Right kidney (tissue), 1 donor: Measurements from ENCODE around the gene LSM10.

Experiments
- DNase-seq: peaks from one replicate; pipeline ENCODE4 v3.0.0-alpha.2; 2016

Gene LSM10

DNA sequence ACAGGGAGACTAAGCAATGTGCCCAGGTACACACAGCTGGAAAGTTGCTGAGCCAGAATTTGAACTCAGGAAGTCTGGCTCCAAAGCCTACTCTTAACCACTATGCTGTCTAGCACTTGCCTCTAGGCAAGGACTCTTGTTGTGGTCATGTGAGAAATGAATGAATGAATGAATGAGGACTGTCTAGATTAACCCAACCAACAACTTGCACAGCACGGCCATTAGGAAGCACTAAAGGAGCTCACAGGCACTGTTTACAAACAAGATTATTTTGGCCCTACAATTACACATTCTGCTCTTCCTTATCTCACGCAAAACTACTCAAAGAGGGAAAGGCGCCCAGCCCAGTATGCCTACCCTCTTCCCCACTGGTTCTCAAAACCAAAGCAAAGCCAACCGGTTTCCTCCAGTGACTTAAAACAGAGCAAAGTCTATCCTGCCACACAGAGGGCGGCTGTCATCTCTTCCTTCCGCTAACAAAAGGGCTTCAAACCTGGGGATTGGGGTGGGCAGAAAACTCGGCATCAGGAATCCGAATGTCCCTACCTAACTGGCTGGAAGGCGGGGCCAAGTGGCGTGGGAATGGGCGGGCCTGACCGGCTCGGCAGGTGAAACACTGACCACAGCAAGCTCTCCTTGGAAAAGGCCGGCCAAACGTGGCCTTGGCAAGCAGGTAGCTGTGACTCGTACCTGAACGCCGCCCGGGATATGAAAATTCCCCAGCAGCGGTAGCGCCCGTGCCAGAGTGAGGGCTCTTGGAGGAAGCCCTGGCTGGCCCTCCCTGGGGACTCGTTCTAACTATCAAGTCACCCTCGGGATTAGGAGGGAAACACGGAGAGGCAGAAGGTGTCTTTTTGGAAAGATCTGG lies 12.9 kb downstream of the LSM10 start:
- peak; percentile 74 for DNase-seq

DNA sequence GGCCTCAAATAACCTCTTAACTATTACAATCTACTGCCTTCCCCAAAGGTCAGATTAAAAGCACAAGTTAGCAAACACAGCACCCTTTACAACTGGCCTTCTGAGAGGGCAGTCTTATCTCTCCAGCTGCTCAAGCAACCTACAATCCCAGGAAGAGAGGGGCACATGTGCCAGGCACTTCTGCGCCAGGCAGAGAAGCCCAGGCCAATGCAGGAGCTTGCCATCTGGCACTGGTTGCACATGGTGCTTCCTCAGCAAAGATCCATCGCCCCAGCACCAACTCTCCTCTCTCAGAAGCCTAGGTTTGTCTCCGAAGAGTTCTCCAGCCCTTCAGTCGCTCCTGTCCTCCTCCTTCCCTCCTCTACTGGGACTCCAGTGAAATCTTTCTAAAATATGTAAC lies 14.5 kb downstream of the LSM10 start:
- DNase-seq = no peak

DNA sequence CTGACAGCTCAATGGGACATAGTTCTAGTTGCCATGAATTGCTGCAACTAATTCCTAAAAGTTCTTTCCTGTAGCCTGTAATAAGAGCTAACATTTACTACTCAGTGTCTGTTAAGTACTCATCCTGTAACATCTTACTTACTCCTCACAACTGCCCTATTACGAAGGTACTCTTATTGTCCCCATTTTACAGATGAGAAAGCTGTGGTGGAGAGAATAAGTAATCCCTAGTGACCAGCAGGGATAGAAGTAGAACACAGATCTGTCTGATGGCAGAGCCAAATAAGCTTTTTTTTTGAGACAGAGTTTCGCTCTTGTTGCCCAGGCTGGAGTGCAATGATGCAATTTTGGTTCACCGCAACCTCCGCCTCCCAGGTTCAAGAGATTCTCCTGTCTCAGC lies 15.0 kb downstream of the LSM10 start:
- no peak for DNase-seq

DNA sequence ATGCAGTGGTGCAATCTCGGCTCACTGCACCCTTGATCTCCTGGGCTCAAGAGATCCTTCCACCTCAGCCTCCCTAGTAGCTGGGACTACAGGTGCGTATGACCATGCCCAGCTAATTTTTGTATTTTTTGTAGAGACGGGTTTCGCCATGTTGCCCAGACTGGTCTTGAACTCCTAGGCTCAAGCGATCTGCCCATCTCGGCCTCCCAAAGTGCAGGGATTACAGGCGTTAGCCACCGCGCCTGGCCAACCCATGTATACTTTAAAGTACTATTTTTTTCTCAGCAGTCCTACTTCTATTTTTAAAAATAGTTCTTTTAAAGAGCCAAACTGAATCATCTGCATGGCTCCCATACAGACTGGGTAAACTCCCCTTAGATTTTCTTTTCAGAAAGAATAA lies 15.5 kb downstream of the LSM10 start:
- DNase-seq = no peak

DNA sequence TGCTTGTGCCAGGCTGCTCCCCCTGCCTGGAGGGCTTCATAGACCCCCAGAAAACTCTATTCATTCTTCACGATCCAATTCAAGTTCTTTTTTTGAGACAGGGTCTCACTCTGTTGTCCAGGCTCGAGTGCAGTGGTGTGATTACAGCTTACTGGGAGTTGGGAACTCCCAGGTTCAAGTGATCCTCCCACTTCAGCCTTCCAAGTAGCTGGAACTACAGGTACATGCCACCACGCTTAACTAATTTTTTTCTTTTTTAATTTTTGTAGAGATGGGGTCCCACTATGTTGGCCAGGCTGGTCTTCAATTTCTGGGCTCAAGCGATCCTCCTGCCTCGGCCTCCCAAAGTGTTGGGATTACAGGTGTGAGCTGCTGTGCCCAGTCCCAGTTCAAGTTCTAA lies 16.3 kb downstream of the LSM10 start:
- DNase-seq = no peak

DNA sequence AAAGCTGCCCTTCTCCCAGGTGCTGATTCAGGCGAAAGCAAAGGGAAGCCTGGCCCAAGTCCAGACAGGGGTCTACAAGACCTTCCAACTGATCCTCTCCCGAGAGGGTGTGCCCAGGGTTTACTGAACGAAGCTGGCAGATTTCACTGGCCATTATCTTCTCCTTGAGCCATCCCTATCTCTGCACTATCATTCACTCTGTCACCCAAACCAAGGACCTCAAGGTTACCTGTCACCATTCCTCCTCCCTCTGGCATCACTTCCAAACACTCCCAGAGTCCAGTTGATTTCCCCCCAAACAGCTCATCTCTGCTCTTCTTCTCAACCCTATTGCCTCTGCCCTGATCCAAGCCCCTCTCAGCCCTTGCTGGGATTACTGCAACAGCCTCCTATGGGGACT lies 16.9 kb downstream of the LSM10 start:
- no peak for DNase-seq

DNA sequence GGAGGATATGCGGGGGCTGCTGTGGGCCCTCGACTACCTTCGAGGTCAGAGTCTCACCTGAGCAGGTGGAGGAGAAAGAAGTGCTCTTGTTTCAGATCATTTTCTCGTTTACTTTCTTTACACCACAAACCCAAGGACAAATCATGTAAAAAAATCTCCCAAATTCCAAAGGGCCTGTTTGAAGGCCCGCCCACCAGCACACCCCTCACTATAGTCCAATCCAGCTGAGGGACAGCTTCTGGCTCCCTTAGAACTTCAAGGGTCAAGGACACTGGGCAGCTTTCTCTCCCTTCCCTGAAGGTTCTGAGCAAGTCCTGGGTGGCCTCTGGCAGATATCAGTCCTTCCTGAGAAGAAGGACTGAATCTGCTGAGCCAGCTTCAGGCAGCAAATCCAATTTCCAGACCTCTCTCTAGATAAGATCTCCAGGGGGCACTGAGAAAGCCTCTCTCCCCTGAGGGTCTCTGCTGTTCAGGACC lies 17.5 kb downstream of the LSM10 start:
- DNase-seq = no peak

DNA sequence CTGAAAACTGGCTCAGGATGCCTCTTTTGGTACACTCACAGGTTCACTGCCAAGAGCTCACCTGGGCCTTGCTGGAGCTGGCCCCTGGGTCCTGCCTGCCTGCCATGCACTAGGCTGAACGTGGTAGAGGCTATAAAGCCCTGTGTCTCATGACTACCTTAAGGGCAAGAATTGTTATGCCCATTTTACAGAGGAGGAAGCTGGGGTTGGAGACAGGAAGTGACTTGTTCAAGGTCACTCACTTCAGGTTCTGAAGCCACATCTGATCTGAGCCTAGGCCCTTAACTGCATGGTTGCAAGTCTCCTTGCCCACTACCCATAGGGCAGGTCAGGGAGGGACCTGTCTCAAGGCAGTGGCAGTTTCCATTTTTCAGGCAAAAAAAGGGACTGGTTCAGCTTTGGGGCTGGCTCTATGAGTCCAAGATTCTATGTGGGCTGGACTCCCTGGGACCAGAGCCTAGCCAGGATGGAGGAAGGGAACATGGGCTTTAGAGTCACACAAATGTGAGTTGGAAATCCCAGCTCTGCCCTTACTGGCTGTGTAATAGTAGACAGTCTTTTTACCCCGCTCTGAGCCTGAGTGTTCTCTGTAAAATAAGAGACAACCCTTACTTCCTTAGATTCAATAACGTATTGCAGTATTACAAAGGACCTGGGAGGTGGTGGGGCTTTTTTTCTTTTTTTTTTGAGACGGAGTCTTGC lies 19.8 kb downstream of the LSM10 start:
- no peak for DNase-seq

DNA sequence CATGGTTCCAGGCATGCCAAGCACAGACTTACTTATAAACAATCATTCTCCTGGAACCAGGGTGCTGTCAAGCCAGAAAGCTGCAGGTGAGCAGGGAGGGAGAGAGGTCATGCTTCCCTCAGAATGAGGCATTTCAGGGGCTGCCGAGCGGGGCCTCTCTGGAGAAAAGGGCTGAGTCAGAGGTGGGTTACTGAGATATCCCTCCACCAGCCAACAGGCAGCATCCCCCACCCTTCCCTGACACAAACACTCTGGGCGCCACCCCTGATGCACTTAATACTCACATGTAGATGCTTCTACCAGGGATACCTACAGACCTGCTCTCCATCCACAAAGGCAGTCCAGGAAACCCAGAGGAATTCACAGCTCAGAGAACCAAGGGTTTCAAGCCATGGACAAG lies 25.1 kb downstream of the LSM10 start:
- DNase-seq = no peak

DNA sequence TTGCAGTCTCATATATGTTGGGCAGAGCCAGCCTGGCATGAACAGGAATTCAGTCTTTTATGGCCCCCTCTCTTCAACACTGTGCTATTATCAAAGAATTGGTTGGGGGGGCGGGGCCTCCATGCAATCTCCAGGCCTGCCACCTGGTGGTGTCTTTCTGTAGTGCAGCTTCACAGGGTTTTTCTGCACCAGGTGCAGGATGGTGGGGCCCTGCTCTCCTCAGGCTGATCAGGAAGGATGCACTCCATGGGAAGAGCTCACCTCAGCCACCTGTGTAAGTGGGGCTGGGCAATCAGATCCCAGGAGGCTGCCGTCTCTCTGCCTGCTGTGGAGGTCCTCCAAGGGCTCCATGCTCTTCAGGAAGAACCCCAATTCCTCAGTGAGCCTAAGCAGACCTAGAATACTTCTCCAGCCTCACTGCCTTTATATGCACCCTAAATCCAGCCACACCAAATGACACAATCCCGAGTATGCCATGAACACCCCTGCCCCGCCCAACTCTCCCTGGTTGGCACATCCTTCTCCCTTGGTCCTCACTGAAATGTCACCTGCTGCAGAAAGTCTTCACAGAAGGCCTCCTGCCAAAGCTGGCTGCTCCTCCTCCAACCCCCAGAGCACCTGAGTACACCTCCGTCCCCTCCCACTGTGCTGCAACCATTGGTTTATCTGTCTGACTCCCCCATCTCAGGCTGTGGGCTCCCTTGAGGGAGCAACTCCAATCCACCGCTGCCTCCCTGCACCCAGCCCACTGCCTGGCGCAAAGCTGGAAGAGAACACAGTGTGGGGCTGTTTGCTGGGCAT lies 28.4 kb downstream of the LSM10 start:
- peak; percentile 67 for DNase-seq

DNA sequence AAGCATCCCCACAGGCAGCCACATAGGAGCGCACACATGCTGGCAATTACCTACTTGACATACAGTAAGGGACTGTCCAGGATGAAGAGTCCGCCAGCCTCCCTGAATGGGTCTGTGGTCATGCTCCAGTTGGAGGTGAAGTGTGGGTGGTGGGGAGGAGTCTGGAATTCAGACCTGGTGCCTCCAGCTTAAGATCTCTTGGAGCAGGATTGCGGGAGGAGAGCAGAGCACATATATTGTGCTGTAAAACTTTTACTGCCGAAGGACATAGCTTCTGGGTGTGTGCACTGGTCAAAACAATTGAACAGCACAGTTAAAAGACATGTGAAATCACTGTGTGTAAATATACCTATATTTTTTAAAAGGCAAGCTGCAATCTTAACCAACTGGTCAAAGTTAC lies 29.9 kb downstream of the LSM10 start:
- no peak for DNase-seq

DNA sequence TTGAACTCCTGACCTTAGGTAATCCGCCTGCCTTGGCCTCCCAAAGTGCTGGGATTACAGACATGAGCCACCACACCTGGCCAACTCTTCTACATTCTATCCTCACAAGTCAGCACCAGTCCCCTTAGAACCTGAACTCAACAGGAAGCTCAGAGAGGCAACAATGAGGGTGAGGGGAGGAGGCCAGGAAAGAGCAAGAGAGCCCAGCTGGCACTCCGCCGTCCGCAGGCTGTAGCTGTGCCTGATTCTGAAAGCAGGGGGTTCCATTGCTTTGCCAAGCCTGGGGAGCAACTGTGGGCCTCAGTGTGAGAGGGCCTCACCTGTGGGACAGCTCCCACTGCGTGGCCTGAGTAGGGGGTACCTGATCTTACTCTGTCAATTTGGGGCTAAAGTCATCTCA lies 30.6 kb downstream of the LSM10 start:
- no peak for DNase-seq

DNA sequence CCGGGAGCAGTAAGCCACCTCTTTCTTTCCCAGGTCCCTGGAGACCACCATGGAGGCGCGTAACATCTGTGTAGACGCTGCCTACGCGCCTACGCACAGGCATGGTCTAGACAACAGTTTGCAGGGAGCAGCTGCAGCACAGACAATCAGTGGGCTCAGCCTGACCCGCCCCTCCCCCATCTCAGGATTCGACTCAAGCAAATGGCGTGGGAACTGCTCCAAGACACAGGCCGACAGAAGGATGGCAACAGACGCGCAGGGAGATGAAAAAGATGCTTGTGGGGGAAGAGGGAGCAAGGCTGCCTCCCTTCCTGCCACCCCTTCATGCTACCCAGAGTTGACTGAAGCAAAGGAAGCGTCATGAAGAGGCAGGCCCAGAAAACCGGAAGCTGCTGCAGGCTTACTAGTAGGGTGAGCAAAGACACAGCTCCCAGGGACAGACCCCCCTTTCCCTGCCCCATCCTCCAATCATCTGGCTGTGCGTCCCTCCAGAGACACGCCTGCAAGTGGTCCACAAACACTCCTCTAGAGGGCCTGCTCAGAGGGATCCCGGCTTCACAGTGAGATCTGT lies 31.5 kb downstream of the LSM10 start:
- peak; percentile 49 for DNase-seq

DNA sequence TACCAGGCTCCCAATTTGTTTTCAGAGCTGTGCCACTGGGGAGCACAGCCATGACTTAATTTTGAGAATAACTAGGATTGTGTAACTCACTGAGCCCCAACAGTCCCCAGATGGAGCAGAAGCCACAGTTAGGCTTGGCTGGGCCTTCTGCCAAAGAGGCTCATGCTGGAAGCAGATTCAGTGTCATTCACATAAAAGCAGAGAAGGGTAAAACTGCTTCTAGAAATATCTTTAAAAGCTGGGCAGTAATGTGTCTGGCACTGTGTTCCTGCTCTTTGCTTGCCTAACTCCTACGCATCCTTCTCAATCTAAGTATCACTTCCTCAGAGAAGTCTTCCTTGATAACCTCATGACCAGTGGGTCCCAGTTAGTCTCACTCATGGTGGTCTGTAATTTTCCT lies 32.3 kb downstream of the LSM10 start:
- no peak for DNase-seq

DNA sequence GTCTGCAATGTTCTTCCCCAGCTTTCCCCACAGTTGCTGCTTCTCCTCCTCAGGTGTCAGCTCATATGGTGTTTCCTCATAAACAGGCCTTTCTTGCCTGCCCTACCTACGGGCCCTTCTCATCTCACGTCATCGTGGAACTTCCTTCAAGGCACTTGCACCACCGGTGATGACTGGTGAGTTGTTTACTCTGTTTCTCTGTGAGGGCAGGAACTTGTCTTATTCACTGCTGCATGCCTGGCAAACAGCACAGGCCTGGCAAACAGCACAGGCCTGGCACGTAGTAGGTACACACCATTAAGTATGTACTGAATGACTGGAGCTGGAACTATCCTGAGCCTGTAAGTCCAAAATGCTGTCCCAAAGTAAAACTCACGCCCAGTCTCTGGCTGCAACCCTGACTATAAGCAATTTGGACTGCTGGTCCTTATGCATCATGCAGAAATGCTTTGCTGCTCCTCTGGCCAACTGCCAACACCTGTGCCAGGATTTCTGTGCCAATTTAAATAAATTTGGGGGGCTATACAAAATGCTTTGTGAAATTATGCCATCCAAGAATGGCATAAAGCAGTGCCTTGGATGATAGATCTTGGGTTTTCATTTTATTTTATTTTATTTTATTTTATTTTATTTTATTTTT lies 37.7 kb downstream of the LSM10 start:
- no peak for DNase-seq

DNA sequence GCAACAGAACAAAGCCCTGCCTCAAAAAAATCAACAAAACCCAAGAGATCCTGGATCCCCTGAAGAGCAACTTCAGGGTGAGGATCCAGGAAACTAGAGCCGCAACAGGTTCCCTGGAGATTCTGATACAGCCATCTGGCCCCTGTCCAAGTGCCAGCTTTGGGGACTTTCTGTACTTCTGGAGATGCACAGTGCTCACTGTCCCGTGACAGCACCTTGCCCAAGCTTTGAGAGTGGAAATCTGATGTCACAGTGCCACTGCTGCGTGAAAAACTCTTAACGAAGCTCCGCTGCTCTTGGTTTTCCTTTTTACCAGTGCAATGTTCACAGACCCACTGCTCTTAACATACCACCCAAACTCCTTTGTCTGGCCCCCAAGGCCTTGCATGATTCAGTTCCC lies 38.3 kb downstream of the LSM10 start:
- DNase-seq = no peak

DNA sequence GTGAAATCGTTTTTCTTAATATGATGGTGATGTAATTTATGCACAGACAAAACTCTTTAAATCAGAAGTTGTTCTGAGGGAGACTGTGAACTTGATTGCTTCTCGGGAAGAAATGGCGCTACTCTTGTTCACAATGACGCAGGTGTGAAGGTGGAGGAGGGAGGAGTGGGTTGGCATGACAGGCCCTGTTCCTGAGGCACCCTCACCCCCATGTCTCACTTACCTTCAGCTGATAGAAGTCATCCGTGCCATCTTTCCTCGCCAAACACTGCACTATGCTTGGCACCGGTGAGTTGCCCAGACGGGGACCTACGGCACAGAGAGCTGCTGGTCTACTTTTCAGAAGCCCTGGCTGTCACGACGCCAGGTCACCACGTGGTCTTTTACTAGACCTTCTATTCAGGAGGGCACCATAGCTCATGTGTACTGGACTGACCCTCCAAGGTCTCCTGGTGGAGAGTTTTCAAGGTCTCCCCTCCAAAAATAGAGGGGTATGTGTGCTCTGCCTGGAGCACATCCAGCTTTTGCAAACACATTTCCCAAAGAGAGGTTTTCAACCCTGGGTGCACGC lies 39.1 kb downstream of the LSM10 start:
- DNase-seq = no peak

DNA sequence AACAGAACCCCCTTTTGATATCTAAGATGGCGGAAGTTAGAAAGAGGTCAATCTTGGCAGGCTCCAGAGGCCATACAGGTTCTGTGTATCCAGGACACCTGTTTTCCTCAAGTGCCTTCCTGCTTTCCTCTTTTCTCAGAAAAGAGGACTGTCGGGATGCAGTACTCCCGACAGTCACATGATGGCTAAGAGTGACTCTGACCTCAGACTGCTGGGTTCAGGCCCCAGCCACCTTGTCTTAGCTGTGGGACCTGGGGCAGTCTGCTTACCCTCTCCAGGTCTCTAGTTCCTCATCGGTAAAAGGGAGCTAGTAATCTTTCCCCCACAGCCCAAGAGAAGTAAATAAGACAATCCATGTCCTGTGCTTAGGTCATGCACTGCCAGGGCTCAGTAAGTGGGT lies 41.9 kb downstream of the LSM10 start:
- no peak for DNase-seq

DNA sequence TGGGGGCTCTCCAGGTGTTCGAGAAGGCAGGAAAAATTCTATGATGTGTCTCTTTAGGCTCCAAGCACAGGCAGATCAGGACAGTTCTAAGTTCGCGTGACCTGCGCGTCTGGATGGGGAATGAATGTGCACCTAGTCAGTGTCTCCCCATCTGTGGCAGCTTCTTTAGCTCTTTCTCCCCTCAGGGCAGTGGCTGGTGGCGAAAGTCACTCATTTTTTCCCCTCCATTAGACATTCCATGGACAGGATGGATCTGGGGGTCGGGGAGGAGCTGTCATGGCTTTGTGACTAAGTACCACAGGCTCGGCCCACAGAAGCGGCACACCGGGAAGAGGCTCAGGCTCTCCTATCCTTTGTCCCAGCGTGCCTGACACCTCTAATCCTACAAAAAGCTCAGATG lies 43.2 kb downstream of the LSM10 start:
- DNase-seq = no peak

DNA sequence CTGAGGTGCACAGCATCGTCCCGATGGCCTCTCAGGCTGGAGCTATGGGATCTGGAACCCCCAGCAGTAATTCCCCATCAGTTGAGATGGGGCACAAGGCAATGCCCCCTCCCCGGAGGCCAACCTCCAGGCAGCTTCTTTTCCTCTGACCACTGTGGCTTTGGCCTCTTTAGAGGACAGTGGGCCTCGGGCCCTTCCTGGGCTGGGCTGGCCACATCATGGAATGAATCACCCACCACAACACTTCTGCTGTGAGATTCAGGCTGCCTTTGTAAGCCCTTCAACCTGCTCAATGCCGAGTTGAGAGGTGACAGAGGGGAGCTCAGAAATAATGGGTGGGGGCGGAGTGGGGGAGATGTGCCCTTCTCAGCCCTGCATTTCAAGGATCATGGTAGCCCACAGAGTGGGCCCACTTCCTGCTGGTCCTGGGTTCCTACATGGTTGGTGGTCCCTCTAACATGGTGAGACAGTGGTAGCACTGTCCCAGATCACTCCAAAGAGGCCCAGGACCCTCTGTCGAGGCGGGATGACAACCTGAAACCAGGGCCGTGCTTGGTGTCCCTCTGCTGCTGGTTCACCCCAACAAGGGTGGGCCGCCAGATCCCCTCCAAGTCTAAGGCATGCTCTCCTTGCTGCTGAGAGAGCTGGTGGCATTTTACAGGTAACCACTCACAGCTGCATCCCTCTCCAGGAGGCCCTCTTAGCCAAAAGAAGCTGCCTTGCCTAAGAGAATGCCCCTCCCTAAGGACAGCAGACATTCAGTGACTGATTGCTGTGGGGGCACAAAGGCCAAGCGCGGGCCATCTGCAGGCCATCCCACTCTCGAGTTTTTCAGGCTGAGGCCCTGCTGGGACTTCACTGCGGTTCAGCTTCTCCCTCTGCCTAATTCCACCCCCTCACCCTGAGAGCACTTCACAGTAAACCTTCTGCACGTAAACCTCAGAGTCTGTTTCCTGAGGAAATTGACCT lies 44.5 kb downstream of the LSM10 start:
- DNase-seq = no peak
